H9 (cell line): ENCODE results near the gene MIS12. TPM values are rescaled to one million over a fixed set of nuclear protein-coding genes. Genes with fewer than 3 reads are reported as not detected.

Experiments
- DNase-seq: peaks from one replicate; pipeline ENCODE4 v3.0.0-alpha.2; 2017
- H2AFZ ChIP-seq: one replicate; pipeline ENCODE4 v1.6.1; 2013; ENCODE audit warnings: mild to moderate bottlenecking, low read length, control low read depth, moderate library complexity
- H2AK5ac ChIP-seq: 2 replicates; pipeline ENCODE4 v1.6.1; 2013; ENCODE audit warnings: low read length, control low read depth, mixed read lengths; ENCODE audit not compliant: insufficient read length
- H2BK120ac ChIP-seq: one replicate; pipeline ENCODE4 v1.6.1; 2013; ENCODE audit warnings: low read depth, mild to moderate bottlenecking, low read length, control low read depth, inconsistent platforms; ENCODE audit not compliant: poor library complexity, severe bottlenecking
- H2BK12ac ChIP-seq: 2 replicates; pipeline ENCODE4 v1.6.1; 2013; ENCODE audit warnings: low read length, control low read depth, mixed read lengths, low read depth; ENCODE audit not compliant: insufficient read length
- H2BK15ac ChIP-seq: 2 replicates; pipeline ENCODE4 v1.6.1; 2013; ENCODE audit warnings: low read depth, low read length, control low read depth
- H2BK20ac ChIP-seq: one replicate; pipeline ENCODE4 v1.6.1; 2013; ENCODE audit warnings: low read depth, mild to moderate bottlenecking, low read length, control low read depth, inconsistent platforms; ENCODE audit not compliant: poor library complexity, severe bottlenecking
- H2BK5ac ChIP-seq: 2 replicates; pipeline ENCODE4 v1.6.1; 2013; ENCODE audit warnings: low read length, control low read depth, mixed read lengths; ENCODE audit not compliant: insufficient read length
- H3K14ac ChIP-seq: 2 replicates; pipeline ENCODE4 v1.6.1; 2013; ENCODE audit warnings: low read length, control low read depth; ENCODE audit not compliant: insufficient read depth
- H3K18ac ChIP-seq: 2 replicates; pipeline ENCODE4 v1.6.1; 2013; ENCODE audit warnings: low read depth, mild to moderate bottlenecking, mixed read lengths, low read length, control low read depth; ENCODE audit not compliant: insufficient read length
- H3K23ac ChIP-seq: 2 replicates; pipeline ENCODE4 v1.6.1; 2013; ENCODE audit warnings: low read length, control low read depth, mixed read lengths, low read depth; ENCODE audit not compliant: insufficient read length
- H3K23me2 ChIP-seq: 2 replicates; pipeline ENCODE4 v1.6.1; 2013; ENCODE audit warnings: low read depth, mild to moderate bottlenecking, mixed read lengths, low read length, control low read depth; ENCODE audit not compliant: insufficient read length, poor library complexity, severe bottlenecking
- H3K27ac ChIP-seq: 2 replicates; pipeline ENCODE4 v1.5.1; 2013; ENCODE audit warnings: low read length, control low read depth, mixed read lengths, low read depth; ENCODE audit not compliant: insufficient read length
- H3K27me3 ChIP-seq: 2 replicates; pipeline ENCODE4 v1.6.1; 2013; ENCODE audit warnings: low read length, control low read depth, inconsistent platforms; ENCODE audit not compliant: insufficient read depth
- H3K4ac ChIP-seq: 2 replicates; pipeline ENCODE4 v1.6.1; 2013; ENCODE audit warnings: low read depth, mild to moderate bottlenecking, control low read depth, inconsistent platforms, low read length, moderate library complexity
- H3K4me1 ChIP-seq: 2 replicates; pipeline ENCODE4 v1.6.1; 2013; ENCODE audit warnings: low read length, control low read depth, inconsistent platforms; ENCODE audit not compliant: insufficient read depth
- H3K4me2 ChIP-seq: 2 replicates; pipeline ENCODE4 v1.6.1; 2013; ENCODE audit warnings: low read length, control low read depth, mixed read lengths; ENCODE audit not compliant: insufficient read length, insufficient read depth
- H3K56ac ChIP-seq: 2 replicates; pipeline ENCODE4 v1.6.1; 2013; ENCODE audit warnings: low read depth, mild to moderate bottlenecking, mixed read lengths, low read length, control low read depth; ENCODE audit not compliant: insufficient read length
- H3K79me1 ChIP-seq: 2 replicates; pipeline ENCODE4 v1.6.1; 2013; ENCODE audit warnings: low read depth, mild to moderate bottlenecking, moderate library complexity, low read length, control low read depth, inconsistent platforms; ENCODE audit not compliant: insufficient read depth, poor library complexity, severe bottlenecking
- H3K79me2 ChIP-seq: 2 replicates; pipeline ENCODE4 v1.6.1; 2013; ENCODE audit warnings: low read length, control low read depth, inconsistent platforms; ENCODE audit not compliant: insufficient read depth
- H3K9ac ChIP-seq: 2 replicates; pipeline ENCODE4 v1.6.1; 2013; ENCODE audit warnings: low read length, control low read depth, mixed read lengths; ENCODE audit not compliant: insufficient read length; ENCODE audit errors: extremely low read depth
- H3K9me3 ChIP-seq: one replicate; pipeline ENCODE4 v1.6.1; 2013; ENCODE audit warnings: low read depth, low read length, inconsistent platforms; ENCODE audit not compliant: control insufficient read depth
- H3T11ph ChIP-seq: one replicate; pipeline ENCODE4 v1.6.1; 2013; ENCODE audit warnings: mild to moderate bottlenecking, low read length, control low read depth, inconsistent platforms
- H4K20me1 ChIP-seq: one replicate; pipeline ENCODE4 v1.6.1; 2013; ENCODE audit not compliant: control insufficient read depth, insufficient read length, insufficient read depth
- H4K5ac ChIP-seq: 2 replicates; pipeline ENCODE4 v1.6.1; 2013; ENCODE audit warnings: low read depth, mild to moderate bottlenecking, mixed read lengths, low read length, control low read depth; ENCODE audit not compliant: insufficient read length
- H4K8ac ChIP-seq: replicated peaks from 2 replicates; pipeline ENCODE4 v1.6.1; 2013; ENCODE audit warnings: low read length, control low read depth, mixed read lengths, low read depth; ENCODE audit not compliant: insufficient read length
- H4K91ac ChIP-seq: 2 replicates; pipeline ENCODE4 v1.6.1; 2013; ENCODE audit warnings: low read depth, mild to moderate bottlenecking, moderate library complexity, mixed read lengths, low read length, control low read depth; ENCODE audit not compliant: insufficient read length
- H3K27ac Mint-ChIP-seq, 3 experiments: 2 replicates in 2 of 3; 3 replicates in 1 of 3; pipeline ENCODE4 v1.8.0; 2020 to 2021; ENCODE audit warnings: mixed read lengths in 3 of 3, mild to moderate bottlenecking in 1 of 3, moderate library complexity in 1 of 3
- H3K27me3 Mint-ChIP-seq: 2 replicates; pipeline ENCODE4 v1.8.0; 2021; ENCODE audit warnings: low read depth, mild to moderate bottlenecking, moderate library complexity, mixed read lengths
- H3K36me3 Mint-ChIP-seq, 3 experiments: 2 replicates in 2 of 3; 3 replicates in 1 of 3; pipeline ENCODE4 v1.8.0; 2020 to 2021; ENCODE audit warnings: low read depth in 3 of 3, mixed read lengths in 3 of 3; ENCODE audit not compliant: insufficient read depth in 1 of 3
- H3K4me1 Mint-ChIP-seq, 2 experiments: 2 replicates each; pipeline ENCODE4 v1.8.0; 2020; ENCODE audit warnings: mixed read lengths in 2 of 2
- H3K4me3 Mint-ChIP-seq, 2 experiments: 2 replicates in 1 of 2; 3 replicates in 1 of 2; pipeline ENCODE4 v1.8.0; 2020 to 2021; ENCODE audit warnings: mild to moderate bottlenecking in 2 of 2, mixed read lengths in 2 of 2, moderate library complexity in 1 of 2
- H3K9me3 Mint-ChIP-seq, 2 experiments: 2 replicates in 1 of 2; 3 replicates in 1 of 2; pipeline ENCODE4 v1.8.0; 2020; ENCODE audit warnings: mild to moderate bottlenecking in 2 of 2, mixed read lengths in 2 of 2, moderate library complexity in 1 of 2
- WGBS: extraction: QIAGEN DNeasy Blood & Tissue Kit; methylation state at CpG from one replicate; pipeline ENCODE4 v1.1.7; 2013; ENCODE audit warnings: missing lambda C conversion rate, low lambda C conversion rate, mixed read lengths; ENCODE audit not compliant: insufficient read length; ENCODE audit errors: extremely low coverage; 5-methylcytosine and 5-hydroxymethylcytosine counted together
- total RNA-seq: library from RNA; stranded (reverse); gene quantifications from 2 replicates; pipeline ENCODE4 v1.2.1, GENCODE V29; 2021
- TF ChIP-seq, protein P1 (sequence below): fragments of 200-600 bp; sonication (generic); conservative IDR thresholded peaks from 3 replicates; pipeline ENCODE4 v1.8.0; 2021; ENCODE audit warnings: antibody characterized with exemption, mild to moderate bottlenecking

MIS12 gene
- total RNA-seq, 1 experiment from 2014 or later = 30.7 TPM

DNA sequence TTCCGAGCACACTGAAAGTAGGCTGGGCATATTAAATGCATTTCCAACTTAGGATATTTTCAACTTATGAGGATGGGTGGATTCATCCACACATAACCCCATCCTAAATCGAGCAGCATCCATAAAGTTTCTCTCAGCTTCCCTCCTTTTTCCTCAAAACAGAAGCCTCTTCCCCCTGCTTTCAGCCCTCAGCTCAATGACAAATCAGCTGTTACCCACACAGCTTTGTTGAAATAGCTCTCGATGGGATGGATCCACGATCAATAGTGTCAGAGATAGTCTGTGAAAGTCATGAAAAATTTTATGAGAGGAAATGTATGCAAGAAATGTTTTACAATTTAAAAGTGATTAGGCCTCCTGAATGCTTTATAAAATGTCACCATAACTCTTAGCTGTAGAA, 20.1 kb upstream of the MIS12 start:
- H3K18ac ChIP-seq = no peak overlapping the region
- no peak overlapping the region for H3K56ac ChIP-seq
- H3K4ac ChIP-seq = no peak overlapping the region
- peak overlapping the region in 1 of 3 experiments; percentile 57; a peak in 1 of 7 replicates for H3K27ac Mint-ChIP-seq
- DNase-seq = no peak
- H3K4me3 Mint-ChIP-seq = peak overlapping the region; percentile 95 to 99; a peak in 3 of 5 replicates
- no CpG with 5 or more reads among the region's 4 CpGs for WGBS
- no peak overlapping the region for H2AFZ ChIP-seq
- H2AK5ac ChIP-seq = no peak overlapping the region
- no peak overlapping the region for H3T11ph ChIP-seq
- TF ChIP-seq, protein P1, sequence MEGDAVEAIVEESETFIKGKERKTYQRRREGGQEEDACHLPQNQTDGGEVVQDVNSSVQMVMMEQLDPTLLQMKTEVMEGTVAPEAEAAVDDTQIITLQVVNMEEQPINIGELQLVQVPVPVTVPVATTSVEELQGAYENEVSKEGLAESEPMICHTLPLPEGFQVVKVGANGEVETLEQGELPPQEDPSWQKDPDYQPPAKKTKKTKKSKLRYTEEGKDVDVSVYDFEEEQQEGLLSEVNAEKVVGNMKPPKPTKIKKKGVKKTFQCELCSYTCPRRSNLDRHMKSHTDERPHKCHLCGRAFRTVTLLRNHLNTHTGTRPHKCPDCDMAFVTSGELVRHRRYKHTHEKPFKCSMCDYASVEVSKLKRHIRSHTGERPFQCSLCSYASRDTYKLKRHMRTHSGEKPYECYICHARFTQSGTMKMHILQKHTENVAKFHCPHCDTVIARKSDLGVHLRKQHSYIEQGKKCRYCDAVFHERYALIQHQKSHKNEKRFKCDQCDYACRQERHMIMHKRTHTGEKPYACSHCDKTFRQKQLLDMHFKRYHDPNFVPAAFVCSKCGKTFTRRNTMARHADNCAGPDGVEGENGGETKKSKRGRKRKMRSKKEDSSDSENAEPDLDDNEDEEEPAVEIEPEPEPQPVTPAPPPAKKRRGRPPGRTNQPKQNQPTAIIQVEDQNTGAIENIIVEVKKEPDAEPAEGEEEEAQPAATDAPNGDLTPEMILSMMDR = no peak
- H3K9ac ChIP-seq = no peak overlapping the region
- no peak overlapping the region for H3K23ac ChIP-seq
- no peak overlapping the region for H2BK12ac ChIP-seq
- no peaks in the 10 kb centered on the region for H3K9me3 Mint-ChIP-seq
- no peaks in the 10 kb centered on the region for H3K27me3 ChIP-seq
- H3K23me2 ChIP-seq = peaks cover 10% of the 10 kb centered on the region
- no peak overlapping the region for H2BK20ac ChIP-seq
- H3K4me1 ChIP-seq = no peaks in the 10 kb centered on the region
- H4K20me1 ChIP-seq = no peaks in the 10 kb centered on the region
- H3K27ac ChIP-seq = no peak overlapping the region
- peaks cover 2% of the 10 kb centered on the region for H3K79me1 ChIP-seq
- peaks cover 22 to 23% of the 10 kb centered on the region in 2 experiments for H3K4me1 Mint-ChIP-seq
- no peak overlapping the region for H2BK120ac ChIP-seq
- no peak overlapping the region for H2BK5ac ChIP-seq
- H2BK15ac ChIP-seq = no peak overlapping the region
- no peaks in the 10 kb centered on the region; the same call in 1 of the 2 replicates for H3K27me3 Mint-ChIP-seq
- peaks cover 17 to 34% (median 22%) of the 10 kb centered on the region in 3 experiments; a peak in 6 of 7 replicates for H3K36me3 Mint-ChIP-seq
- no peaks in the 10 kb centered on the region for H3K9me3 ChIP-seq
- no peak overlapping the region for H3K14ac ChIP-seq
- H3K4me2 ChIP-seq = no peak overlapping the region
- H3K79me2 ChIP-seq = peaks cover 55% of the 10 kb centered on the region
- no peak overlapping the region for H4K5ac ChIP-seq
- H4K8ac ChIP-seq = no peak overlapping the region
- H4K91ac ChIP-seq = no peak overlapping the region
